Omental fat pad (tissue), 4 donors: ENCODE data around the gene TEX36. TPM values are rescaled to one million over a fixed set of nuclear protein-coding genes. Genes with fewer than 3 reads are reported as not detected.
"Not testable (repeated sequence)": the region's sequence is repeated elsewhere in the genome, so short reads cannot be mapped to it uniquely, and the experiment has no call there.

Experiments
- ATAC-seq: fragments of 150-250 bp; one replicate; pipeline ENCODE4 v1.9.1; 2016; ENCODE audit warnings: mild to moderate bottlenecking, moderate library complexity; ENCODE audit not compliant: low FRiP score
- DNase-seq: peaks from one replicate; pipeline ENCODE4 v3.0.0-alpha.2; 2019; ENCODE audit warnings: low spot score
- total RNA-seq, 4 donors: library from RNA; depleted of rRNA; stranded (reverse); fragments of >200 nt; gene quantifications; one replicate each; pipeline ENCODE4 v1.1.0, GENCODE V29; 2016
- TF ChIP-seq, protein P1 (sequence below), 3 donors: fragments of 450-650 bp; IDR thresholded peaks; one replicate each; pipeline ENCODE4 v1.5.1; 2016 to 2017; ENCODE audit warnings: antibody characterized with exemption in 3 of 3, mild to moderate bottlenecking in 3 of 3, moderate library complexity in 2 of 3

Gene TEX36
- total RNA-seq, 4 donors from 2014 or later = not detected

DNA sequence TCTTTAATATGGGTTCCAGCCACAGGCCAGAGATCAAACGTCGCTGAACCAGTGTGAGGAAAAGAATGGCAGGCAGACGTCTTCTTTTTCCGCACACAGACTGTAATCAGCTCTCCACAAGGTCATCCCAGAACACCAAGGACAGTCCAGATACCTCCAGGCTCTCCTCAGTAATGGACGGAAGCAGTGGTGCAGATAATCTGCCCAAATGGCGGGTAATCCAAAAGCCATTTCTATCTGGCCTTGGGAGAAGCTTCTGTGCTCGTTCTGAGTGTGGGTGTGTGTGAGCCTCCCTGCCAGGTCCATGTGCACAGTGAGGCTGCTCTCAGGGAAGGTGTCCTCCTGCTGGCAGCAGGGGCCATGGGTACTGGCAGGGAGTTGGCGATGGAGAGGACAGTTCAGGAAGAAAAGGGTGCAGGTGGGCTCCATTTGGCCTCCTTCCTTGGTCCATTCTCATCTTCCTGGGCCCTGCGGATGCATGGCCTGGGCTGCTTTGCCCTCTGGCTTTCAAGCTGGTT lies 15.6 kb upstream of the TEX36 start:
- TF ChIP-seq, protein P1, sequence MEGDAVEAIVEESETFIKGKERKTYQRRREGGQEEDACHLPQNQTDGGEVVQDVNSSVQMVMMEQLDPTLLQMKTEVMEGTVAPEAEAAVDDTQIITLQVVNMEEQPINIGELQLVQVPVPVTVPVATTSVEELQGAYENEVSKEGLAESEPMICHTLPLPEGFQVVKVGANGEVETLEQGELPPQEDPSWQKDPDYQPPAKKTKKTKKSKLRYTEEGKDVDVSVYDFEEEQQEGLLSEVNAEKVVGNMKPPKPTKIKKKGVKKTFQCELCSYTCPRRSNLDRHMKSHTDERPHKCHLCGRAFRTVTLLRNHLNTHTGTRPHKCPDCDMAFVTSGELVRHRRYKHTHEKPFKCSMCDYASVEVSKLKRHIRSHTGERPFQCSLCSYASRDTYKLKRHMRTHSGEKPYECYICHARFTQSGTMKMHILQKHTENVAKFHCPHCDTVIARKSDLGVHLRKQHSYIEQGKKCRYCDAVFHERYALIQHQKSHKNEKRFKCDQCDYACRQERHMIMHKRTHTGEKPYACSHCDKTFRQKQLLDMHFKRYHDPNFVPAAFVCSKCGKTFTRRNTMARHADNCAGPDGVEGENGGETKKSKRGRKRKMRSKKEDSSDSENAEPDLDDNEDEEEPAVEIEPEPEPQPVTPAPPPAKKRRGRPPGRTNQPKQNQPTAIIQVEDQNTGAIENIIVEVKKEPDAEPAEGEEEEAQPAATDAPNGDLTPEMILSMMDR (IDR thresholded peaks at IDR 0.05) = no peak
- DNase-seq (no peak), ATAC-seq (no peak)

DNA sequence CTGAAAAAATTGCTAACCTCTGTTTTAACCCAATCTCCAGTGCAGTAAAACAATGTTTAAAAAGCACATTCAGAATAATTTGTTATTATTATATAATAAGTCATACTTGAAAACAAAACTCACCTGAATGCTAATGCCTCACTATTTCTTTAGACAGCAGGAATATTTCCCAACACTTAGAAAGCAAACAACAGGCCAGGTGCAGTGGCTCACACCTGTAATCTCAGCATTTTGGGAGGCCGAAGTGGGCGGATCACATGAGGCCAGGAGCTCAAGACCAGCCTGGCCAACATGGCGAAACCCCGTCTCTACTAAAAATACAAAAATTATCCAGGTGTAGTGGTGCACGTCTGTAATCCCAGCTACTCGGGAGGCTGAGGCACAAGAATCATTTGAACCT lies 13.9 kb upstream of the TEX36 start:
- not testable (repeated sequence) for ATAC-seq, DNase-seq

DNA sequence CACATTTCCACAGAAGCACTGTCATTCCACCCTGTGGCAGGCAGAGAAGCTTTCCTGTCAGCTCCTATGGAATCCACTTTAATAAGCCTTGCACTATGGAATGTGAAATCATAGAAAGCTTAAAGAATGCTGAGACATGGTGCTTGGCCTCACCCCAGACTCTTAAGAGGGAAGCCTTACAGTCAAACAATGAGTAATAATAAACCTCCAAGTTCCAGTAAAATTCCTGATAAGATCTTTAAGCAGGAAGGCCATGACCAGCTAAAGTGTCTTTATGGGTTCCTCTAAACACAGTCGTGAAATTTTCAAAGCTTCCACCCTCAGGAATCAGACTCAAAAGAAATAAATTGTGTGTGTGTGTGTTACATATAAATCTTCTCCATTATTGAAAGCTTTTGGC lies 11.9 kb upstream of the TEX36 start:
- TF ChIP-seq, protein P1 (IDR thresholded peaks at IDR 0.05) = no peak
- no peak for ATAC-seq
- DNase-seq = no peak

DNA sequence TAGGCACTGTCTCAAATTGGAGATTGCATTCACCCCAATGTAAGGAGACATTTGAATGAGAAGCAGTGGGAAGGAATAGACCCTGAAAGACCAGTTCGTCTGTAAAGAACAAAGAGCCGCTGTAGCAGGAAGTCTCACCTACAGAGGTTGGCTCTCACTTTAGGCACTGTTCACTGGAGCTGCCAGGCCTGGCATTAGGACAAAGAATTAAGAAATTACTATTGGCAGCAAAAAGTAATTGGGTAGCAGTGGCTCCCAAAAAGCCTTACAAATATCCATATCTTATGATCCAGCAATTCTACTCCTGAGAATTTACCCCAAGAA lies 10.5 kb upstream of the TEX36 start:
- ATAC-seq = no peak
- TF ChIP-seq, protein P1 (IDR thresholded peaks at IDR 0.05) = no peak
- DNase-seq = no peak

DNA sequence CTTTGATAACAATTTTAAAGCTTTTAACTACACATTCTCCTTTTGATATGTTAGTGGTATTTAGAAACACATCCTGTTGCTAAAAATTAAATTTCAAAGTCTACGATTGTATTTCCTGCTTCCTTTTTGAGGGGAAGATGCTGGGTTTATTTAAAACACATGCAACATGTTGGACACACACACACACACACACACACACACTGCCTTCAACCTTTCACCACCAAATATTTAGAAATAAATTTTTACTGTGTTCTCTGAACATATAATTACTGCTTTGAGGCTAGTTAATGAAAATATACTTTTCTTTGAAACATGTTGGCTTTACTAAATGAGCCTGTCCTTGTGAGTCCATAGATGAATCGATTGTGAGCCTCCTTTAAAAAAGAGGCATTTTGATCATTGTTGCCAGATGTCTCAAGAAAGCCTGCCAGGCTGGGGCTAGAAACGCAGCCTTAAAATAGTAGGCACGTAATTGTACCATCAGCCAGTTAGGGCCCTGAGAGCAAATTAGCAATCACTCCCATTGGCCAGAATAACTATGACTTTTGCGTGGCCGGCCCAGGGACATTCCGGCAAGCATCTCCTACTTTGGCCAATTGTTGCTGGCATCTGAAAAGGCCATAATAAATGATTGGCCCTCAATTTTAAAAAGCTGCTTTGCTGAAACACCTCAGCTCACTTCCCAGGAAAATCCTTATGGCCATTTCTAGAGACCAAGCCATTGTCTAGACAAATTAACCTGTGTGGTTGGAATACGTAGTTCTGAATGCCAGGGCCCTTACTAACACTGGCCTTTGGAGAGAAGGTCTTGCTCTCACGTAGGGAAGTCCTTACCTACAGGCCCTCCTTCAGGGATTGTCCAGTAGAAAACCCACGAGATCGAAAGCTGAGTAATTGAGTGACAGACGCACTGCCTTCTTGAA lies 9.9 kb upstream of the TEX36 start:
- ATAC-seq (no peak), DNase-seq (no peak)
- TF ChIP-seq, protein P1 (IDR thresholded peaks at IDR 0.05) = no peak

DNA sequence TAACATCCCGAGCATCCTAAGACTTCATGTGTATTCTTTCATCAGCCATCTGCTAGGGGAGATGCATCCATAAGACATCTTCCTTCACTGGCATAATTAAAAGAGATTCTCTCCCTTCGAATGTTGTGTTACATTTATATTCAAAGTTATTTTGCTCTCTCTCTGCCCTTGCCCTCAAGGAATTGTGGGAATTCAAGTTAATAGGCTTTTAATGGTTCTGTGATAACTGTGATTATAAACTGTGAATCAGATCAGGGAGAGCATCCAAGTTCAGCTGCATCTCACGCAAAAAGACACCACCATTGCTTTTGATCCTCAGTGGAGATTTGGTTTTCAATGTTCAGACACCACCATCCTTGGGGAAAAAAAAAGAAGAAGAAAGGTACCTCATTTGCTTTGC lies 9.2 kb upstream of the TEX36 start:
- no peak for DNase-seq
- TF ChIP-seq, protein P1 (IDR thresholded peaks at IDR 0.05) = no peak
- no peak for ATAC-seq

DNA sequence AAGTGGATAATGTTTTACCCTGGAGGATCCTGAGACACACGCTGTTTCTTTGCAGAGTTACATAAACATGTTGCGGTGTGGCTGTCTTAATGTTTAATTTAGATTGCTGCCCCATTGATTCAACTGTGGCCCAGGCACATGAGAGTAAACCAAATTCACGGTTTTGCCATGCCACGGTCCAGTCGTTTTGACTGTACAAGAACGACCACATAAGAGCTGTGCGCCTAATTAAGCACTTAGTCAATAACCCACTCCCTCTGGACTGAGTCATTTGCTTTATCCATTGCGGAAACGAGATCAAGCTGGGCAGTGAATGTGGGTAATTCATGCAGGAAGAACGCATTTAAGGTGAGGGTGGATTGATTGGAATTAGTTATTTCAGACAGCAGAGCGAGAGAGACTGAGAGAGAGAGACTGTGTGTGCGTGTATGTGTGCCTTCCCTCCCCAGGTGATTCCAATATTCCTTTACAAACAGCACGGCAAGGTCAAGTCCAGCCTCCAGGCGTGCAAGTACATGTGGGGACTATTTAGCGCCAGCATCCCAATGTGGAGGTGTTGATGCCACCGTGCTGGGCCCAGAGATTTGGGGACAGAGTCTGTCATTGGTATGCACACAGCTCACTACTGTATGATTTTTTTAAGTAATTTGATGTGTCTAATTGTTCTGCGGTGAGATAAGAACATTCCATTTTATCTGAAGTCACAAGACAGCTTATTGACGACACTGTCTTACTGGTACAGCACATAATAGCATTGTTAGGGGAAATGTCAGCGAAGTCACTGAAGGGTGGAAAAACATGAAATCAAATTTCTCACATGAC lies 8.4 kb upstream of the TEX36 start:
- TF ChIP-seq, protein P1 (IDR thresholded peaks at IDR 0.05) = no peak
- no peak for DNase-seq
- ATAC-seq = no peak
